IMR-90 (cell line): ENCODE data around the gene RNF166.

Experiments used
- MAFK ChIP-seq: IDR thresholded peaks from 2 replicates; pipeline ENCODE4 v1.6.1; 2012; ENCODE audit warnings: low read depth, low read length, improper control_type of control experiment
- POLR2A ChIP-seq: IDR thresholded peaks from 2 replicates; pipeline ENCODE4 v1.6.1; 2012; ENCODE audit warnings: mild to moderate bottlenecking, low read depth, low read length
- TF ChIP-seq, protein P1 (sequence below): conservative IDR thresholded peaks from 2 replicates; pipeline ENCODE4 v1.5.1; 2012; ENCODE audit warnings: mild to moderate bottlenecking, low read depth, low read length, improper control_type of control experiment

GRCh38 chr16:88680554-88681083 lies 25.6 kb downstream of the RNF166 start:
- TF ChIP-seq, protein P1, sequence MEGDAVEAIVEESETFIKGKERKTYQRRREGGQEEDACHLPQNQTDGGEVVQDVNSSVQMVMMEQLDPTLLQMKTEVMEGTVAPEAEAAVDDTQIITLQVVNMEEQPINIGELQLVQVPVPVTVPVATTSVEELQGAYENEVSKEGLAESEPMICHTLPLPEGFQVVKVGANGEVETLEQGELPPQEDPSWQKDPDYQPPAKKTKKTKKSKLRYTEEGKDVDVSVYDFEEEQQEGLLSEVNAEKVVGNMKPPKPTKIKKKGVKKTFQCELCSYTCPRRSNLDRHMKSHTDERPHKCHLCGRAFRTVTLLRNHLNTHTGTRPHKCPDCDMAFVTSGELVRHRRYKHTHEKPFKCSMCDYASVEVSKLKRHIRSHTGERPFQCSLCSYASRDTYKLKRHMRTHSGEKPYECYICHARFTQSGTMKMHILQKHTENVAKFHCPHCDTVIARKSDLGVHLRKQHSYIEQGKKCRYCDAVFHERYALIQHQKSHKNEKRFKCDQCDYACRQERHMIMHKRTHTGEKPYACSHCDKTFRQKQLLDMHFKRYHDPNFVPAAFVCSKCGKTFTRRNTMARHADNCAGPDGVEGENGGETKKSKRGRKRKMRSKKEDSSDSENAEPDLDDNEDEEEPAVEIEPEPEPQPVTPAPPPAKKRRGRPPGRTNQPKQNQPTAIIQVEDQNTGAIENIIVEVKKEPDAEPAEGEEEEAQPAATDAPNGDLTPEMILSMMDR: no peak
- no peak for TF ChIP-seq MAFK
- no peak for TF ChIP-seq POLR2A
